ENCODE results near the gene COL5A1. TPM values are rescaled to one million over a fixed set of nuclear protein-coding genes. Genes with fewer than 3 reads are reported as not detected.

The COL5A1 gene
- total RNA-seq, 1 donor = 188 TPM

GRCh38 chr9:134830126-134830525 lies 188.5 kb downstream of the COL5A1 start:
- DNase-seq (ENCODE audit: low read depth) = no peak
- no peak overlapping the region for H3K4me3 ChIP-seq (ENCODE audit: low read depth, low read length)
- TF ChIP-seq CTCF (IDR thresholded peaks at IDR 0.05; ENCODE audit: insufficient read depth, low read length) = no peak

GRCh38 chr9:134830926-134831720 lies 189.5 kb downstream of the COL5A1 start:
- no peak for DNase-seq (ENCODE audit: low read depth)
- no peak overlapping the region for H3K4me3 ChIP-seq (ENCODE audit: low read depth, low read length)
- TF ChIP-seq CTCF (IDR thresholded peaks at IDR 0.05; ENCODE audit: insufficient read depth, low read length) = no peak

GRCh38 chr9:134832471-134832870 lies 190.9 kb downstream of the COL5A1 start:
- H3K4me3 ChIP-seq (ENCODE audit: low read depth, low read length) = no peak overlapping the region
- TF ChIP-seq CTCF (IDR thresholded peaks at IDR 0.05; ENCODE audit: insufficient read depth, low read length) = no peak
- DNase-seq (ENCODE audit: low read depth) = no peak

GRCh38 chr9:134833294-134833880 lies 191.8 kb downstream of the COL5A1 start:
- DNase-seq (ENCODE audit: low read depth) = no peak
- no peak overlapping the region for H3K4me3 ChIP-seq (ENCODE audit: low read depth, low read length)
- TF ChIP-seq CTCF (IDR thresholded peaks at IDR 0.05; ENCODE audit: insufficient read depth, low read length) = no peak

- DNase-seq (ENCODE audit: low read depth) = no peak
- TF ChIP-seq CTCF (IDR thresholded peaks at IDR 0.05; ENCODE audit: insufficient read depth, low read length) = no peak
- no peak overlapping the region for H3K4me3 ChIP-seq (ENCODE audit: low read depth, low read length)
These were observed 192.8 kb downstream of the COL5A1 start for GRCh38 chr9:134834217-134834956.

GRCh38 chr9:134834957-134835419 lies 193.4 kb downstream of the COL5A1 start:
- no peak overlapping the region for H3K4me3 ChIP-seq (ENCODE audit: low read depth, low read length)
- DNase-seq (ENCODE audit: low read depth) = no peak
- no peak for TF ChIP-seq CTCF (IDR thresholded peaks at IDR 0.05; ENCODE audit: insufficient read depth, low read length)
